Activated naive CD4-positive, alpha-beta T cell treated with Interleukin-2 at 50 U/mL for 16 hours (primary cell): ENCODE results near the gene ZNF77.
"Not testable (repeated sequence)": the region's sequence is repeated elsewhere in the genome, so short reads cannot be mapped to it uniquely, and the experiment has no call there.

Experiments used
- DNase-seq: peaks from one replicate; pipeline ENCODE4 v3.0.0-alpha.2; 2020

The ZNF77 gene

GRCh38 chr19:2906631-2907195 lies 38.1 kb downstream of the ZNF77 start:
- no peak for DNase-seq

GRCh38 chr19:2905918-2906519 lies 38.8 kb downstream of the ZNF77 start:
- DNase-seq: no peak

- not testable (repeated sequence) for DNase-seq
Measured at GRCh38 chr19:2903326-2903725, 41.4 kb downstream of the ZNF77 start.

GRCh38 chr19:2902590-2903218 lies 42.1 kb downstream of the ZNF77 start:
- DNase-seq: no peak

GRCh38 chr19:2900296-2901252 lies 44.2 kb downstream of the ZNF77 start, which contains the start of gene ZNF57:
Gene ZNF57, plus strand, starts transcription at chr19:2900928. Its CDS starts 118 bp downstream, at chr19:2901046.
- DNase-seq: peak; percentile 99

GRCh38 chr19:2896694-2897093 lies 48.1 kb downstream of the ZNF77 start:
- DNase-seq: no peak

DNA sequence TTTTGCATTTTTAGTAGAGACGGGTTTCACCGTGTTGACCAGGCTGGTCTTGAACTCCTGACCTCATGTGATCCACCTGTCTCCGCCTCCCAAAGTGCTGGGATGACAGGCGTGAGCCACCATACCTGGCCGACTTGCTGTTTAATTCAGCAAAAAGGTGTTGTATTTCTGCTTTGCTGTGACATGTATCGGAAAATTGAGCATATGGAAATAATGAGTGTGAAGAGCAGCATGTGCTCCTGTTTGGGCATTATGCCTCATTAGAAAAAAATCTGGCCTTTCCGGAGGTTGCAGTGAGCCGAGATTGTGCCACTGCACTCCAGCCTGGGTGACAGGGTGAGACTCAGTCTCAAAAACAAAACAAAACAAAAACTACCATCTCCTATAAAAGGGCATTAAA lies 54.2 kb downstream of the ZNF77 start:
- DNase-seq: not testable (repeated sequence)

GRCh38 chr19:2888731-2889224 lies 56.0 kb downstream of the ZNF77 start:
- peak; percentile 54 for DNase-seq

- DNase-seq: no peak
Measured at GRCh38 chr19:2887391-2887914, 57.3 kb downstream of the ZNF77 start.

DNA sequence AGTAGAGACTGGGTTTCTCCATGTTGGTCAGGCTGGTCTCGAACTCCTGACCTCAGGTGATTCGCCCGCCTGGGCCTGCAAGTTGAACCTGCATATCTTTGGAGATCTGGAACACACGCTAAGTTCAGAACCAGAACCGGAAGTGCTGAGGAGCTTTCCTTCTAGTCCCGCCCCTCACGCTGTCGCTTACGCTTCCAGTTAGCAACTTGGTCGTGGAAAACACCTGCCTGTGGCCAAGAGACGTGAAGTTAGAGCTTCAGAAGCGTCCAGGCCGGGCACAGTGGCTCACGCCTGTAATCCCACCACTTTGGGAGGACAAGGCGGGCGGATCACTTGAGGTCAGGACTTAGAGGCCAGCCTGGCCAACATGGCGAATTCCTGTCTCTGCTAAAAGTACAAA lies 59.0 kb downstream of the ZNF77 start:
- no peak for DNase-seq

- DNase-seq: no peak
Measured at GRCh38 chr19:2883686-2884439, 60.9 kb downstream of the ZNF77 start.
